K562 (cell line): ENCODE data around the gene SYNGR1. TPM values are rescaled to one million over a fixed set of nuclear protein-coding genes. Genes with fewer than 3 reads are reported as not detected.

Experiments used
- CTBP1 ChIP-seq: fragments of 450-650 bp; IDR thresholded peaks from 2 replicates; pipeline ENCODE4 v1.6.1; 2016; ENCODE audit warnings: borderline replicate concordance
- ELF4 ChIP-seq: fragments of 450-650 bp; formaldehyde crosslinking; IDR thresholded peaks from 2 replicates; pipeline ENCODE4 v1.4.0; 2022; ENCODE audit warnings: missing genetic modification characterization
- ETV1 ChIP-seq: fragments of 450-650 bp; conservative IDR thresholded peaks from 2 replicates; pipeline ENCODE4 v1.6.1; 2016; ENCODE audit warnings: missing genetic modification characterization, control low read depth, low read depth, missing compliant biosample characterization
- GABPA ChIP-seq: fragments of 200-800 bp; sonication (Bioruptor generic); conservative IDR thresholded peaks from 2 replicates; pipeline ENCODE4 v1.6.1; 2016; ENCODE audit warnings: low read depth, missing genetic modification characterization, missing compliant biosample characterization
- IFI16 ChIP-seq: fragments of 250-450 bp; sonication (Bioruptor Pico); IDR thresholded peaks from 2 replicates; pipeline ENCODE4 v2.1.2; 2022; ENCODE audit warnings: mild to moderate bottlenecking, inconsistent platforms
- IRF2 ChIP-seq: sonication (generic); formaldehyde crosslinking; IDR thresholded peaks from 2 replicates; pipeline ENCODE4 v1.8.1; 2022; ENCODE audit warnings: mild to moderate bottlenecking, missing genetic modification reagents
- MAFG ChIP-seq: fragments of 450-650 bp; conservative IDR thresholded peaks from 2 replicates; pipeline ENCODE4 v1.6.1; 2016; ENCODE audit warnings: missing genetic modification characterization, missing compliant biosample characterization
- MXI1 ChIP-seq: IDR thresholded peaks from 2 replicates; pipeline ENCODE4 v1.6.1; 2011; ENCODE audit warnings: low read depth, mild to moderate bottlenecking, improper control_type of control experiment, low read length
- NEUROD1 ChIP-seq: fragments of 150-350 bp; IDR thresholded peaks from 2 replicates; pipeline ENCODE4 v1.6.1; 2014; ENCODE audit warnings: borderline replicate concordance, low read length, low read depth; ENCODE audit not compliant: partially characterized antibody
- PCBP2 ChIP-seq: fragments of 200-400 bp; formaldehyde crosslinking; IDR thresholded peaks from 2 replicates; pipeline ENCODE4 v1.6.1; 2018; ENCODE audit warnings: low read length, low read depth, mild to moderate bottlenecking, moderate library complexity; ENCODE audit not compliant: poor library complexity, severe bottlenecking
- POLR2H ChIP-seq: IDR thresholded peaks from 2 replicates; pipeline ENCODE4 v1.6.1; 2016; ENCODE audit warnings: missing genetic modification characterization, low read depth, mild to moderate bottlenecking, control low read depth, missing compliant biosample characterization, moderate library complexity
- SRSF3 ChIP-seq: fragments of 200-400 bp; formaldehyde crosslinking; IDR thresholded peaks from 2 replicates; pipeline ENCODE4 v1.6.1; 2016; ENCODE audit warnings: mild to moderate bottlenecking, low read length, moderate library complexity; ENCODE audit not compliant: insufficient read depth
- ZFP36 ChIP-seq: fragments of 150-350 bp; IDR thresholded peaks from 2 replicates; pipeline ENCODE4 v1.6.1; 2018; ENCODE audit warnings: low read length, low read depth; ENCODE audit not compliant: partially characterized antibody
- ZNF436 ChIP-seq: fragments of 250-450, 450-650 bp; sonication (Bioruptor Pico); formaldehyde crosslinking; IDR thresholded peaks from 2 replicates; pipeline ENCODE4 v1.7.0; 2020; ENCODE audit warnings: mild to moderate bottlenecking
- polyA plus RNA-seq, 8 experiments: library from polyadenylated mRNA; depleted of rRNA in 4 of 8; stranded (reverse) in 5 of 8; unstranded in 3 of 8; fragments of >200 nt; fragmentation: Nextera tagmentation in 2 of 8; fragmentation: Illumina TruSeq in 1 of 8; extraction: Ambion mirVana in 2 of 8; extraction: Trizol in 1 of 8; gene quantifications; 2 replicates each; pipeline versions ENCODE4 v1.2.1 to v1.2.3, GENCODE V29; 2011 to 2014; ENCODE audit warnings: inconsistent platforms in 1 of 8, missing spikeins in 1 of 8
- total RNA-seq, 7 experiments: library from RNA; depleted of rRNA in 6 of 7; stranded (reverse); fragments of >200 nt in 6 of 7; fragmentation: Illumina TruSeq in 2 of 7; extraction: Trizol in 2 of 7; gene quantifications; 2 replicates each; pipeline versions ENCODE4 v1.2.1 to v1.2.3, GENCODE V29; 2011 to 2021; ENCODE audit warnings: low replicate concordance in 1 of 7
- TF ChIP-seq, protein P1 (sequence below): fragments of 450-650 bp; IDR thresholded peaks from 2 replicates; pipeline ENCODE4 v1.6.1; 2014; ENCODE audit warnings: low read depth, mild to moderate bottlenecking, moderate library complexity, borderline replicate concordance
- TF ChIP-seq, protein P2 (sequence below): fragments of 450-650 bp; formaldehyde crosslinking; IDR thresholded peaks from 2 replicates; pipeline ENCODE4 v1.4.0; 2022; ENCODE audit warnings: missing genetic modification characterization
- TF ChIP-seq, protein P3 (sequence below), 3 experiments: fragments of 200-800 bp in 1 of 3; sonication (Bioruptor generic) in 1 of 3; sonication (generic) in 1 of 3; formaldehyde crosslinking in 1 of 3; IDR thresholded peaks; 2 replicates each; pipeline versions ENCODE4 v1.6.1 to v1.8.0; 2016 to 2022; ENCODE audit warnings: mild to moderate bottlenecking in 2 of 3, missing compliant biosample characterization in 2 of 3, missing genetic modification characterization in 2 of 3, missing genetic modification reagents in 1 of 3
- TF ChIP-seq, protein P4 (sequence below): fragments of 250-450 bp; sonication (Bioruptor Pico); IDR thresholded peaks from 2 replicates; pipeline ENCODE4 v1.9.0; 2021; ENCODE audit warnings: mild to moderate bottlenecking, inconsistent platforms
- TF ChIP-seq, protein P5 (sequence below): fragments of 450-650 bp; formaldehyde crosslinking; IDR thresholded peaks from 2 replicates; pipeline ENCODE4 v1.4.0; 2020; ENCODE audit warnings: mild to moderate bottlenecking, moderate library complexity

SYNGR1 gene
- total and polyA plus RNA-seq, 9 of the 15 experiments (the other 6 are each of a cell fraction or from before 2014, with no cell fraction given), result 1.8 to 15.9 (median 5.5) TPM

DNA sequence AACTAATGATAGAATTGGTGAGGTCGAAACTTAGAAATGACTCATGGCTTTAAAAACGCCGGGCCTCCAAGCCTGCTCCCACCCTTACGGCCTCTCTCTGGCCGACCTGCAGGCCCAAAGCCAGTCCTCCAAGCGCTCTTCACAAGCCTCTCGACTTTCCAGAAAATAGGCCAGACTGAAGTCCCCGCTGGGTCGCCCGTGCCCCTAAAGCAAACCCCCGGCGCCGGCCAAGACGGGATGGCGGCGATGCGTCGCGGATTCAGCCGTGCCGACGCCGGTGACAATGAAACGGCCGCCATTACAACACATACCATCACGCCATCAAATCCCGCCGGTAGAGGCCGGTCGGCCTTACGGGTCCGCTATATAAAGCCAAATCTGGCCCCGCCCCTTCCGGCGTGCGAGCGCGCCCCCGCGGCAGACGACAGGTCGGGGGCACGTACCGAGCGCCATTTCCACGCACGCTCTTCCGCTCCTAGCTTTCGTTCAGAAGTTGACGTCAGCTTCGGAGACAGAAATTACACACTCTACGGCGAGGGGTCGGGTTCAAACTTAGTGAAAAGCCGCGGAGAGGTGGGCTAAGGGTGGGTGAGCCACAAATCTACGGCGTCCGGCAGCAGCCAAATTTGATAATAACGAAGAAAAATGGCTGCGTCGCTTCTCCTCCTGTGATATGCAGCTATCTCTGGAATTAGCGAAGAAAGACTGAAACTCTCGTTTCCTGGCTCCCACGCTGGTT, 30.3 kb upstream of the SYNGR1 start, which contains the start of gene RPL3 (continued):
- TF ChIP-seq, protein P1, sequence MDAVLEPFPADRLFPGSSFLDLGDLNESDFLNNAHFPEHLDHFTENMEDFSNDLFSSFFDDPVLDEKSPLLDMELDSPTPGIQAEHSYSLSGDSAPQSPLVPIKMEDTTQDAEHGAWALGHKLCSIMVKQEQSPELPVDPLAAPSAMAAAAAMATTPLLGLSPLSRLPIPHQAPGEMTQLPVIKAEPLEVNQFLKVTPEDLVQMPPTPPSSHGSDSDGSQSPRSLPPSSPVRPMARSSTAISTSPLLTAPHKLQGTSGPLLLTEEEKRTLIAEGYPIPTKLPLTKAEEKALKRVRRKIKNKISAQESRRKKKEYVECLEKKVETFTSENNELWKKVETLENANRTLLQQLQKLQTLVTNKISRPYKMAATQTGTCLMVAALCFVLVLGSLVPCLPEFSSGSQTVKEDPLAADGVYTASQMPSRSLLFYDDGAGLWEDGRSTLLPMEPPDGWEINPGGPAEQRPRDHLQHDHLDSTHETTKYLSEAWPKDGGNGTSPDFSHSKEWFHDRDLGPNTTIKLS, result 0 out of 2 replicates have a peak, but pooled peaks have one; percentile 59
- TF ChIP-seq POLR2H (tag) (peak; percentile 98), PCBP2 (no peak), ZNF436 (CRISPR knock-in tag) (no peak), GABPA (tag) (peak; percentile 91), NEUROD1 (peak; percentile 43), ELF4 (CRISPR knock-in tag) (no peak), ZFP36 (peak; percentile 15), MXI1 (no peak), ETV1 (tag) (peak; percentile 71), CTBP1 (no peak), IFI16 (CRISPR knock-in tag) (no peak), IRF2 (CRISPR knock-in tag) (no peak), MAFG (tag) (no peak), SRSF3 (no peak)
- TF ChIP-seq, protein P2, sequence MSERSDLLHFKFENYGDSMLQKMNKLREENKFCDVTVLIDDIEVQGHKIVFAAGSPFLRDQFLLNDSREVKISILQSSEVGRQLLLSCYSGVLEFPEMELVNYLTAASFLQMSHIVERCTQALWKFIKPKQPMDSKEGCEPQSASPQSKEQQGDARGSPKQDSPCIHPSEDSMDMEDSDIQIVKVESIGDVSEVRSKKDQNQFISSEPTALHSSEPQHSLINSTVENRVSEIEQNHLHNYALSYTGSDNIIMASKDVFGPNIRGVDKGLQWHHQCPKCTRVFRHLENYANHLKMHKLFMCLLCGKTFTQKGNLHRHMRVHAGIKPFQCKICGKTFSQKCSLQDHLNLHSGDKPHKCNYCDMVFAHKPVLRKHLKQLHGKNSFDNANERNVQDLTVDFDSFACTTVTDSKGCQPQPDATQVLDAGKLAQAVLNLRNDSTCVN (CRISPR knock-in tag), result no peak
- TF ChIP-seq, protein P3, sequence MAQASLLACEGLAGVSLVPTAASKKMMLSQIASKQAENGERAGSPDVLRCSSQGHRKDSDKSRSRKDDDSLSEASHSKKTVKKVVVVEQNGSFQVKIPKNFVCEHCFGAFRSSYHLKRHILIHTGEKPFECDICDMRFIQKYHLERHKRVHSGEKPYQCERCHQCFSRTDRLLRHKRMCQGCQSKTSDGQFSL (CRISPR knock-in tag; IDR thresholded peaks at IDR 0.05), result no peak
- TF ChIP-seq, protein P3 (tag; IDR thresholded peaks at IDR 0.05), result no peak
- TF ChIP-seq, protein P4, sequence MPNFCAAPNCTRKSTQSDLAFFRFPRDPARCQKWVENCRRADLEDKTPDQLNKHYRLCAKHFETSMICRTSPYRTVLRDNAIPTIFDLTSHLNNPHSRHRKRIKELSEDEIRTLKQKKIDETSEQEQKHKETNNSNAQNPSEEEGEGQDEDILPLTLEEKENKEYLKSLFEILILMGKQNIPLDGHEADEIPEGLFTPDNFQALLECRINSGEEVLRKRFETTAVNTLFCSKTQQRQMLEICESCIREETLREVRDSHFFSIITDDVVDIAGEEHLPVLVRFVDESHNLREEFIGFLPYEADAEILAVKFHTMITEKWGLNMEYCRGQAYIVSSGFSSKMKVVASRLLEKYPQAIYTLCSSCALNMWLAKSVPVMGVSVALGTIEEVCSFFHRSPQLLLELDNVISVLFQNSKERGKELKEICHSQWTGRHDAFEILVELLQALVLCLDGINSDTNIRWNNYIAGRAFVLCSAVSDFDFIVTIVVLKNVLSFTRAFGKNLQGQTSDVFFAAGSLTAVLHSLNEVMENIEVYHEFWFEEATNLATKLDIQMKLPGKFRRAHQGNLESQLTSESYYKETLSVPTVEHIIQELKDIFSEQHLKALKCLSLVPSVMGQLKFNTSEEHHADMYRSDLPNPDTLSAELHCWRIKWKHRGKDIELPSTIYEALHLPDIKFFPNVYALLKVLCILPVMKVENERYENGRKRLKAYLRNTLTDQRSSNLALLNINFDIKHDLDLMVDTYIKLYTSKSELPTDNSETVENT (CRISPR knock-in tag), result no peak
- TF ChIP-seq, protein P5, sequence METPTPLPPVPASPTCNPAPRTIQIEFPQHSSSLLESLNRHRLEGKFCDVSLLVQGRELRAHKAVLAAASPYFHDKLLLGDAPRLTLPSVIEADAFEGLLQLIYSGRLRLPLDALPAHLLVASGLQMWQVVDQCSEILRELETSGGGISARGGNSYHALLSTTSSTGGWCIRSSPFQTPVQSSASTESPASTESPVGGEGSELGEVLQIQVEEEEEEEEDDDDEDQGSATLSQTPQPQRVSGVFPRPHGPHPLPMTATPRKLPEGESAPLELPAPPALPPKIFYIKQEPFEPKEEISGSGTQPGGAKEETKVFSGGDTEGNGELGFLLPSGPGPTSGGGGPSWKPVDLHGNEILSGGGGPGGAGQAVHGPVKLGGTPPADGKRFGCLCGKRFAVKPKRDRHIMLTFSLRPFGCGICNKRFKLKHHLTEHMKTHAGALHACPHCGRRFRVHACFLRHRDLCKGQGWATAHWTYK, result no peak
